ENCODE measurements around the gene CELA1.
"Not testable (repeated sequence)": the region's sequence is repeated elsewhere in the genome, so short reads cannot be mapped to it uniquely, and the experiment has no call there.

The CELA1 gene

DNA sequence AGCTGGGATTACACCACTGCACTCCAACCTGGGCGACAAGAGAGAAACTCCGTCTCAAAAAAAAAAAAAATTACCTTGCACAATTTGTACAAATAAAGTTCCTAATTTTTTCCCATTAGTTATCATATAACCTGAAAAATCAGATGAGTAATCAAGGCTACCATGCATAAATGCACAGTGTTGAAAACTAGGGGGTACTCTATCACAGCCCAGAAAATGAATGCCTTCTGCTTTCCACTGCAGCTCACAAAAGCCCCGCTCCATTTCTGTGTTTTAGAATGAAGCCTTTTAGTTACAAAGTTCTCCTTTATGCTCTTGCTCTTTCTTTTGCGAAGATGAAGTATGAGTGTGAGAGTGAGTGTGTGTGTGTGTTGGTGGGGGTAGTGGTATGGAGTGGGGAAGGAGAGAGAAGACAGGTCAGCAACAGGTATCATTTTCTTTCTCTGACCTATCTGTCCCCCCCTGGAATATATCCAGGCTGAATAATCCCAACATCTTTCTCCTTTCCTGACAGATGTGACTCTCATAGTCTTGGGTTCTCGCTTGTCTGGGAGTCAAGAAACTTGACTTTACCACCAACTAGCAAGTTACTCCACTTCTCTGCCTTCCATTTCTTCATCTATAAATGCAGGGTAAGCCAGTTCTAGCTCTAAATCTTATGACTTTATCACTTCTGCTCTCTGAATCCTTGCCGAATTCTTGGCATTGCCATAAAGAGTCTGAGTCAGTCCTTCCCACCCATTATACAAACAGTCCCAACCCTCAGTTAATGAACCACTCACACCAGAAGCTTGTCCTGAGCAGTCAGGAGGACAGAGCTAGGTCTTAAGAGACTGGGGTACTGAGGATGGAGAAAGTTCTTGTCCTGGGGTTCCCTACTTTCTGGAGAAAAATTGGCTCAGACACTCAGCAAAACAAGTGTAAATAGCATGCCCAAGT, 38.6 kb downstream of the CELA1 start:
- DNase-seq: no peak

- no peak for DNase-seq
These were observed 40.0 kb downstream of the CELA1 start for GRCh38 chr12:51306507-51306906.

- not testable (repeated sequence) for DNase-seq
These were observed 45.7 kb downstream of the CELA1 start for GRCh38 chr12:51300768-51301167.

DNA sequence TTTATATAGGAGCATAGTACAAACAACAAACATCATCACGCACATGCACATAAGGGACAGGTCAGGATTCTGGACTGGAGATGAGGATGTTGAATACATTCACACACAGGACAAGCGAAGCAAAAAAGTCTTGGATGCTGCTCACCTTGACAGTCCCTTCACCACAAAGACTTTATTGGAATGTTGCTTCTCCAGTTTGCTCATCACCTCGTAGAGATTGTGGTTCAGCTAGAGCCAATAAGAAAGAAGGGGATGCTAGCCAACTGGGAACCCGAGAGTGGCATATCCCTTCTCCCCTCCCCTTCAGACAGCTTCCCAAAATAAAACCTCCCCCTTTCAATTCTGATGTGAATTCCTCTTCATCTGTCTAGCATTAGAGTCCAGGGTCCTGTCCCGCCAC, 50.8 kb downstream of the CELA1 start:
- no peak for DNase-seq

DNA sequence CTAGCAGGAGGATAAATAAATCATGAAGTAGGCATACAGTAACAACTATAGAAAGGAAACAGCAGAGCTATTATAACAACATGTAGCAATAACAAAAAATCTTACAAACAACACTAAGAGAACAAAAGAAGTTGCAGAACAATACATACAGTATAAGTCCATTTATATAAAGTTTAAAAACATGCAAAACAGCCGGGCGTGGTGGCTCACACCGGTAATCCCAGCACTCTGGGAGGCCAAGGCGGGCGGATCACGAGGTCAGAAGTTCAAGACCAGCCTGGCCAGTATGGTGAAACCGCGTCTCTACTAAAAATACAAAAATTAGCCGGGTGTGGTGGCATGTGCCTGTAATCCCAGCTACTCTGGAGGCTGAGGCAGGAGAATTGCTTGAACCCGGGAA, 52.4 kb downstream of the CELA1 start:
- DNase-seq: not testable (repeated sequence)

DNA sequence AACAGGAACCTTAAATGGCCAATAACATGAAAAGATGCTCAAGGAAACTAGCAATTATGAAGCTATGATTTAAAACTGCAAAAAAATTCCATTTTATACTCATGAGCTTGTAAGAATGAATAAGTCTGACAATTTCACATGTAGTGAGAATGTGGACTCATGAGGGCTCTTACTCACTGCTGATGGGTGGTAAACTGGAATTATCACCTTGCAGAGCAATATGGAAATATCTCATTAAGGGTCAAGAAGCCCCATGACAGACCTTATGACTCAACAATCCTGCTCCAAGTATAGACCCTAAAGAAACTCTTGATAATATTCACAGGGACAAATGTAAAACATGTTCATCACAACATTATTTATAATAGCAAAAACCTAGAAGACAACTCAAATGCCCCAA, 52.8 kb downstream of the CELA1 start:
- no peak for DNase-seq

GRCh38 chr12:51291603-51292513, 54.6 kb downstream of the CELA1 start:
- DNase-seq: not testable (repeated sequence)

DNA sequence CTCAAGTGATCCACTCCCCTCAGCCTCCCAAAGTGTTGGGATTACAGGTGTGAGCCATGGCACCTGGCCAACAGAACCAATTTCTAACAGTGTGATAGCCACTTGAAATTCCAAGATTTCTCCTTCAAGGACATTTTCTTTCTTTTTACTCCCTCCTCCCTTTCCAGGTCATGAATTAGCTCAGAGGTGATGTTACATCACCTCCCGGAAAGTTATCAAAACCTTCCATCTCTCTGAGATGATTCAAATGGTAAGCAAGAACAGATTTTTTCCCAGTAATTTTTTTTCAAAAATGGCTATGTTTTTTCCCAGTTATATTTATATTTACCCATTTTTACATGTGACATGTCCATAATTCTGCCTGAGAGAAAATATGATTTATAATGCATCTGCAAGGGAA, 60.6 kb downstream of the CELA1 start:
- no peak for DNase-seq

DNA sequence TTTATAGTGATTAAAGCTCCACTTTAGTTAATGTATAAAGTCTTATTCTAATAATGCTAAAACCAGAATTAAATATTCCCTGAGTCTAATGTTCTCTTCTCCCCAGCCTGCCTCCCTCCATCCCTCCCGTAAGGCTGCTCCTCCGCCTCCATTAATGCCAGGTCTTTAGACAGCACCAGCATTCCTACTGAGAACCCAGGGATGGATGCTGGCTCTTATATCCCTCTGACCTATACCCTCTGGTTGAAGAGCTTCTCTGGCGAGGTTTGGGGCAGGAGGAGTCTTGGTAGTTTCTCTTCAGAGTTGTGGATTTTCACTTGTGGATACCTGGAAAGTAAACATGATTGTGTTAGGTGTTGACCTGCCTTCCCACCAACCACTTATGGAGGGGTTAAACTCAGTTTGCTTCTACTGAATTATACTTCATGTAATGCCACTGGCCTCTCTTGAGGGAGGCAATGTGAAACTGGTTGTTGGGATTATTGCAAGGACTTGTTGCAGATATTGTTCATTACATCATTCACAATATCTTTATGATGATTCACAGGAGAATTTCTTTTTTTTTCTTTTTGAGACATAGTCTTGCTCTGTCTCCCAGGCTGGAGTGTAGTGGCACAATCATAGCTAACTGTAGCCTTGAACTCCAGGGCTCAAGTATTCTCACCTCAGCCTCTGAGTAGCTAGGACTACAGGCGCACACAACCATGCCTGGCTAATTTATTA, 65.1 kb downstream of the CELA1 start:
- no peak for DNase-seq

Measured in activated CD4-positive, CD25-positive, alpha-beta regulatory T cell (primary cell).